Measurements from ENCODE around the gene SERPIND1. TPM values are rescaled to one million over a fixed set of nuclear protein-coding genes. Genes with fewer than 3 reads are reported as not detected.
A peak's percentile ranks its signal among the peaks of the same experiment; 100 is the strongest.

Gene SERPIND1
- total and polyA plus RNA-seq, 4 experiments from 2014 or later, result 0.07 to 0.29 TPM; not detected in 2

DNA sequence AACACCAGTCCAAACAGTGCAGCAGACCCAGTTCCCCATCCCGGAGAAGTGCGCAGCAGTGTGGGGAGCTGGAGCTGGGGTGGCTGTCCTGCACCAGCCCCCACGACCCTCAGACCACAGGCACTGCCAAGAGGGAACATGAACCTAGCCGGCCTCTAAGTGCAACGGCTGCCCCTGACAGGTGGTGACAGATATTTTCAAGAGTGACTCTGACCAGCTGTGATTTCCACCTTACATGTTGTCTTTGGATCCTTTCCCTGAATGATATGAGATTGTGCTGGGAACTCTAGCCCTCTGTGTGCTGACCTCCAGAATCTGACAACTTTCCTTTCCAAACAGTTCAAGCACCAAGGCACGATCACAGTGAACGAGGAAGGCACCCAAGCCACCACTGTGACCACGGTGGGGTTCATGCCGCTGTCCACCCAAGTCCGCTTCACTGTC is 12.6 kb downstream of the SERPIND1 start:
- Mint-ChIP-seq H3K4me3 (no peak overlapping the region), H3K4me1 (peaks cover 0 to 7% (median 3%) of the 10 kb centered on the region in 4 donors), H3K27ac (peak overlapping the region in 2 of 7 donors; percentile 42), H3K36me3 (peaks cover 21 to 57% of the 10 kb centered on the region in 2 donors), H3K27me3 (no peaks in the 10 kb centered on the region), H3K9me3 (peaks cover 0 to 2% (median 0%) of the 10 kb centered on the region in 8 donors)
- Histone ChIP-seq H3K9me3 (ENCODE audit: control insufficient read depth in 1 of 2, low read length in 2 of 2) (no peaks in the 10 kb centered on the region), H3K27ac (ENCODE audit: low read depth, low read length) (no peak overlapping the region), H3K4me1 (ENCODE audit: insufficient read depth, low read length) (no peaks in the 10 kb centered on the region), H3K27me3 (ENCODE audit: insufficient read depth, low read length) (no peaks in the 10 kb centered on the region), H3K36me3 (ENCODE audit: insufficient read depth, low read length) (peaks cover 27% of the 10 kb centered on the region), H3K4me3 (ENCODE audit: low read length in 2 of 2) (no peak overlapping the region)
- ChIA-PET POLR2A (ENCODE audit: partially characterized antibody) (no interaction called here), CTCF (ENCODE audit: partially characterized antibody) (interaction anchor here (0.9 to 1.9 kb wide), 3 partner anchors 9 to 368 kb away, joined by 3 to 4 read pairs (median 4); partner anchors contain the start of gene SERPIND1)
- no peak for DNase-seq
- intact Hi-C loops (cut with micrococcal nuclease), result no loop called here

DNA sequence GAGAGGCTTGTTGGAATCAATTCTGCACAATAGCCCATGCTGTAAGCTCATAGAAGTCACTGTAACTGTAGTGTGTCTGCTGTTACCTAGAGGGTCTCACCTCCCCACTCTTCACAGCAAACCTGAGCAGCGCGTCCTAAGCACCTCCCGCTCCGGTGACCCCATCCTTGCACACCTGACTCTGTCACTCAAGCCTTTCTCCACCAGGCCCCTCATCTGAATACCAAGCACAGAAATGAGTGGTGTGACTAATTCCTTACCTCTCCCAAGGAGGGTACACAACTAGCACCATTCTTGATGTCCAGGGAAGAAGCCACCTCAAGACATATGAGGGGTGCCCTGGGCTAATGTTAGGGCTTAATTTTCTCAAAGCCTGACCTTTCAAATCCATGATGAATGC is 13.3 kb downstream of the SERPIND1 start:
- H3K27me3 ChIP-seq (ENCODE audit: insufficient read depth, low read length), result no peaks in the 10 kb centered on the region
- Mint-ChIP-seq H3K4me3 (no peak overlapping the region), H3K27me3 (no peaks in the 10 kb centered on the region), H3K9me3 (peaks cover 0 to 2% (median 0%) of the 10 kb centered on the region in 8 donors), H3K36me3 (peaks cover 21 to 57% of the 10 kb centered on the region in 2 donors), H3K4me1 (peaks cover 0 to 7% (median 3%) of the 10 kb centered on the region in 4 donors), H3K27ac (peak overlapping the region in 1 of 7 donors; percentile 86)
- no peak overlapping the region for H3K27ac ChIP-seq (ENCODE audit: low read depth, low read length)
- H3K4me1 ChIP-seq (ENCODE audit: insufficient read depth, low read length), result no peaks in the 10 kb centered on the region
- no peak overlapping the region for H3K4me3 ChIP-seq (ENCODE audit: low read length in 2 of 2)
- POLR2A ChIA-PET (ENCODE audit: partially characterized antibody), result no interaction called here
- CTCF ChIA-PET (ENCODE audit: partially characterized antibody), result interaction anchor here (0.9 to 1.9 kb wide), 3 partner anchors 10 to 369 kb away, joined by 3 to 4 read pairs (median 4); partner anchors contain the start of gene SERPIND1
- no peak for DNase-seq
- intact Hi-C loops (cut with micrococcal nuclease), result no loop called here
- no peaks in the 10 kb centered on the region for H3K9me3 ChIP-seq (ENCODE audit: control insufficient read depth in 1 of 2, low read length in 2 of 2)
- H3K36me3 ChIP-seq (ENCODE audit: insufficient read depth, low read length), result peaks cover 27% of the 10 kb centered on the region

DNA sequence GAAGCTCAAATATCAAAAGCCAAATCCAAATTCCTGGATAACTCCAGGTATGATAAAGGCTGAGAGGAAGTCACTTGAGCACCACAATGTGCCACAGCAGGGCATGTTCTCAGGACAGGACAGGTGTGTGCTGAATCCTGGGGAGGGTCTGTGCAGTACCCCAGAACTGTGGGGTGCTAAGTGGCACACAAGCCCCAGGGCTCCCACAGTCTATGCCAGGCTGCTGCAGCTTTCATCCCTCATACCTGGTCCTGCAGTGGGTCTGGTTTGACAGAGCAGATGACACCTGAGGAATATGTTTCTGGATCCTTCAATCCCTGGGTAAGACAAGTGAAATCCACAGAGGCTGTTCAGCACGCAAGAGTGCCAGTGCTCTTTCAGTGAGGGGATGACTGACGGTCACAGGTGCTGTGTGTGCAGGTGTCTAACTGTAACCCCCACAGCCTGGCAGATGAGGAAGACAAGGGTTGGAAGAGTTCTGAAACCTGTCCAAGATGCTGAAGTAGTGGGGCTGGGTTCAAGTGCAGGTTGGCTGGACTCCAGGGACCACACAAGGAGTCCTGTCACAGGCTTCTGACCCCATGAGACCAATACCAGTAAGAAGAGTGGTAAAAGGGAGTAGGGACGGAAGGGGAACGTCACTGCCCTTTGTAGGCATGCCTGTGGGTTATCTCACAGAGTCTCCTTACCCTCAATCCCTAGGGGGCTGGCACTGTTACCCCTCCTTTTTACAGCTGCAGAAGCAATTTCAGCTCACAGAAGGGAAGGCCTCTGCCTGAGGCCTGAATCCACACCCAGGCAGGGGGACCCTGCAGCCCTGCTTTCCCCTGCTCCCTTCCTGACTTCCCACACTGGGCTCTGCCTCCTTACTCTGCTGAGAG is 14.1 kb downstream of the SERPIND1 start:
- no peaks in the 10 kb centered on the region for H3K27me3 ChIP-seq (ENCODE audit: insufficient read depth, low read length)
- H3K9me3 ChIP-seq (ENCODE audit: control insufficient read depth in 1 of 2, low read length in 2 of 2), result no peaks in the 10 kb centered on the region
- intact Hi-C loops (cut with micrococcal nuclease), result no loop called here
- H3K4me1 Mint-ChIP-seq, result peaks cover 0 to 7% (median 3%) of the 10 kb centered on the region in 4 donors
- peaks cover 0 to 2% (median 0%) of the 10 kb centered on the region in 8 donors for H3K9me3 Mint-ChIP-seq
- CTCF ChIA-PET (ENCODE audit: partially characterized antibody), result no interaction called here
- no peak overlapping the region for H3K4me3 Mint-ChIP-seq
- H3K27me3 Mint-ChIP-seq, result no peaks in the 10 kb centered on the region
- H3K27ac ChIP-seq (ENCODE audit: low read depth, low read length), result no peak overlapping the region
- no peak overlapping the region for H3K4me3 ChIP-seq (ENCODE audit: low read length in 2 of 2)
- H3K27ac Mint-ChIP-seq, result peak overlapping the region in 3 of 7 donors; percentile 6 to 92 (median 86)
- H3K4me1 ChIP-seq (ENCODE audit: insufficient read depth, low read length), result no peaks in the 10 kb centered on the region
- POLR2A ChIA-PET (ENCODE audit: partially characterized antibody), result no interaction called here
- H3K36me3 ChIP-seq (ENCODE audit: insufficient read depth, low read length), result peaks cover 29% of the 10 kb centered on the region
- no peak for DNase-seq
- H3K36me3 Mint-ChIP-seq, result peaks cover 26 to 61% of the 10 kb centered on the region in 2 donors

DNA sequence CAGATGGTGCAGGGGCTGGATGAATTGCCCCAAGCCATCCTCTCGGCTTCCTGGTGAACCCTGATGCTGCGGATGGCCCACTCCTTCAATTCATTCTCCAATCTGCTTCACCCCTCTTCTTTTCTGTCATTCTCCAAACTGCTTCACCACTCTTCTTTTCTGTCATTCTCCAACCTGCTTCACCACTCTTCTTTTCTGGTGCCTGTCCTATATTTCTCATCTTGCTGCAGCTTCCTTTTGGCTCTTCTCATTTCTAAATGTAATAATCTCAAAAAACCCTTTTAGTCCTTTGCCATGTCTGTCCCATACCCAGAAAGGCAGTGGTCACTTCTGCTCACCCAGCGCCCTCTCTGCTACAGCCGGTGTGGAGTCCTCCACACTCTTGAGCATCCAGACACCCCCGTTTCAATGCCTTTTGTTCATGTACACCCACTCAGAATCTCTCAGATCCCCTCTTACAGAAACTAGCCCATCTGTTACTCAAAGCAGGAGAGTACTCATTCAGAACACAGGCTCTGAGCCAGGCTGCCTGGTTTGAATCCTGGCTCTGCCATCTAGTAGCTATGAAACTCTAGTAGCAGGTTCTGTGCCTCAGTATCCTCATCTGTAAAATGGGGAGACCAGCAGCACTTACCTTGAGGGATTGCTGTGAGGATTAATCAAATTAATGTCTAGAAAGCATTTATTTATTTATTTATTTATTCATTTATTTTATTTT is 14.9 kb downstream of the SERPIND1 start:
- Mint-ChIP-seq H3K4me3 (no peak overlapping the region), H3K27me3 (no peaks in the 10 kb centered on the region), H3K4me1 (peaks cover 0 to 7% (median 4%) of the 10 kb centered on the region in 4 donors), H3K27ac (peak overlapping the region in 5 of 7 donors; percentile 6 to 92 (median 19)), H3K9me3 (peaks cover 0 to 2% (median 0%) of the 10 kb centered on the region in 8 donors), H3K36me3 (peaks cover 28 to 69% of the 10 kb centered on the region in 2 donors)
- no peaks in the 10 kb centered on the region for H3K4me1 ChIP-seq (ENCODE audit: insufficient read depth, low read length)
- intact Hi-C loops (cut with micrococcal nuclease), result no loop called here
- POLR2A ChIA-PET (ENCODE audit: partially characterized antibody), result no interaction called here
- no peak overlapping the region for H3K27ac ChIP-seq (ENCODE audit: low read depth, low read length)
- H3K9me3 ChIP-seq (ENCODE audit: control insufficient read depth in 1 of 2, low read length in 2 of 2), result no peaks in the 10 kb centered on the region
- no peaks in the 10 kb centered on the region for H3K27me3 ChIP-seq (ENCODE audit: insufficient read depth, low read length)
- DNase-seq, result no peak
- no peak overlapping the region for H3K4me3 ChIP-seq (ENCODE audit: low read length in 2 of 2)
- CTCF ChIA-PET (ENCODE audit: partially characterized antibody), result no interaction called here
- H3K36me3 ChIP-seq (ENCODE audit: insufficient read depth, low read length), result peaks cover 31% of the 10 kb centered on the region

DNA sequence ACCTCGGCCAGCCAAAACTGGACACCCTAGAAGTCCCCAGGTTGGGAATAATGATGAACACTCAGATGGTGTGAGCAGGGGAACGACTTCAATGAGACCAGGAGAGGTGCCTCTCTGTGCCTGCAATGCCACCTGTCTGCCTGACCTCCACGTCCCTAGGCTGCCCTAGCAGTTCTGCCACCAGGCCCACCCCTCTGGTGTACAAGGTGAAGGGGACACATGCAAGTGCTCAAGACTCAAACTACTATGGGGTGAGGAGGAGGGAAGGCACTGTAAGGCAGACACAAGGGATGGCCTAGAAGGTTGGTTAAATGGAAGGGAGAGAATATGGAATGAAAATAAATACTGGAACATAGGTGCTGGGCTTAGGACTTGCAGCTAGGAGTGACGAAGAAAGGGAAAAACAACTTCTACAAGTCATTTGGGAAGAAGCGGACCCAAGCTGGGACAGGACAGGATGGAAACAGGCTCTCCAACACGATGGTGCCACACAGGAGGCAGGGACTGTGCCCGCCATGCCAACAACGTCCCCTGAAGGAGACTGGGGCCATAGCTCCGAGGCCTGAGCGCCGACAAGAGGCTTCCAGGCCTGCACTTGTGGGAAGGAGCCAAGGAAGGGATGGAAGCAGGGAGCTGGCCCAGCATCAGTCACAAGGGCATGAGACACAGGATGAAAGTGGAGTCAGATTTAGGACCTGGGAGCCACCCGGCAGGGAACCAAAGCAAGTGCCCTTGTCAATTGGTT is 18.5 kb downstream of the SERPIND1 start:
- H3K27ac Mint-ChIP-seq, result peak overlapping the region in 2 of 7 donors; percentile 55 to 83

DNA sequence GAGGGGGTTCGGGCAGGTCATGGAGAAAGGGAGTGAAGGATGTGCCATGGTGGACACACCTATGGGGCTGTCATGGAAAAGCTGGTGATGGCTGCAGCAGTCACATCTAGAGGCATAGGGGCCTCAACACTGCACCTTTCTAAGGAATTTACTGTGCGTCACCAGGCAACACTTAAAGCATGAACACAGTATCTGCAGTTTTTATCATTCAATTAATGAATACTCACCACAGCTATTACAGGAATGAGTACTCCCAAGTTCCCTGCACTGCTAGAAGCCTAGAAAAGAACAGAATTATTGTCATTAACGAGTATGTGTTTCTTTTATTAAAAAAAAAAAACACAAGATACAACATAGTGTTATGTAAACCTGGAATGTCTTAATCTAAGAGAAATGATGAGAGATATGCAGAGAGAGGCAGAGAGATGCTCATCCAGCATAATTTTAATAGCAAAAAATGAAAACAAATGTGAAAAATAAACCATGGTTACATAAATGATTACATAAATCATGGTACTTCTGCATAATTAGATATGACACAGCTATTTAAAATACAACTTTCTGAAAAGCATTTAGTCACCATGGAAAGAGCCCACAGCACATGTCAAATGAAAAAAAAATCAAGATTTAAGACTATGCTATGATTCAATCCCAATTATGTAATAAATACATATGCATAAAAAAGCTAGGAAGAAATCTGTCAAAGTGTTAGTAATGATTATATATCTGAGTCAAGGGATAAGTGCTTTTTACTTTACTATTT is 19.2 kb downstream of the SERPIND1 start:
- no peak overlapping the region for H3K27ac ChIP-seq (ENCODE audit: low read depth, low read length)
- intact Hi-C loops (cut with micrococcal nuclease), result no loop called here
- peaks cover 48% of the 10 kb centered on the region for H3K36me3 ChIP-seq (ENCODE audit: insufficient read depth, low read length)
- Mint-ChIP-seq H3K36me3 (peaks cover 62 to 80% of the 10 kb centered on the region in 2 donors), H3K27ac (no peak overlapping the region), H3K4me1 (peaks cover 0 to 1% (median 0%) of the 10 kb centered on the region in 4 donors), H3K27me3 (no peaks in the 10 kb centered on the region), H3K9me3 (no peaks in the 10 kb centered on the region), H3K4me3 (no peak overlapping the region)
- no peaks in the 10 kb centered on the region for H3K9me3 ChIP-seq (ENCODE audit: control insufficient read depth in 1 of 2, low read length in 2 of 2)
- CTCF ChIA-PET (ENCODE audit: partially characterized antibody), result interaction anchor here (1.8 kb wide), 1 partner anchor 9 kb away, joined by 8 read pairs; no protein-coding TSS in a partner anchor
- no peaks in the 10 kb centered on the region for H3K27me3 ChIP-seq (ENCODE audit: insufficient read depth, low read length)
- no peak overlapping the region for H3K4me3 ChIP-seq (ENCODE audit: low read length in 2 of 2)
- DNase-seq, result no peak
- POLR2A ChIA-PET (ENCODE audit: partially characterized antibody), result interaction anchor here (0.6 to 1.4 kb wide), 2 partner anchors 8 to 10 kb away, joined by 3 to 4 read pairs; no protein-coding TSS in a partner anchor
- H3K4me1 ChIP-seq (ENCODE audit: insufficient read depth, low read length), result no peaks in the 10 kb centered on the region

More for the DNA sequence above, 18.5 kb downstream of the SERPIND1 start:
- DNase-seq, result no peak
- Histone ChIP-seq H3K27me3 (ENCODE audit: insufficient read depth, low read length) (no peaks in the 10 kb centered on the region), H3K4me1 (ENCODE audit: insufficient read depth, low read length) (no peaks in the 10 kb centered on the region), H3K36me3 (ENCODE audit: insufficient read depth, low read length) (peaks cover 48% of the 10 kb centered on the region), H3K27ac (ENCODE audit: low read depth, low read length) (no peak overlapping the region), H3K4me3 (ENCODE audit: low read length in 2 of 2) (no peak overlapping the region), H3K9me3 (ENCODE audit: control insufficient read depth in 1 of 2, low read length in 2 of 2) (no peaks in the 10 kb centered on the region)
- peaks cover 57 to 79% of the 10 kb centered on the region in 2 donors for H3K36me3 Mint-ChIP-seq
- intact Hi-C loops (cut with micrococcal nuclease), result no loop called here
- POLR2A ChIA-PET (ENCODE audit: partially characterized antibody), result no interaction called here
- H3K4me1 Mint-ChIP-seq, result peaks cover 0 to 1% (median 0%) of the 10 kb centered on the region in 4 donors
- no peaks in the 10 kb centered on the region for H3K27me3 Mint-ChIP-seq
- no peaks in the 10 kb centered on the region for H3K9me3 Mint-ChIP-seq
- no peak overlapping the region for H3K4me3 Mint-ChIP-seq
- CTCF ChIA-PET (ENCODE audit: partially characterized antibody), result no interaction called here
